DOHH2 (cell line): ENCODE measurements around the gene CA9.

Experiments
- EZH2phosphoT487 ChIP-seq: fragments of 200-600 bp; sonication (generic); IDR thresholded peaks from 2 replicates; pipeline ENCODE4 v1.6.1; 2017; ENCODE audit warnings: borderline replicate concordance, mild to moderate bottlenecking, antibody characterized with exemption, low read length, moderate library complexity, mixed read lengths
- TF ChIP-seq, protein P1 (sequence below): fragments of 200-600 bp; sonication (generic); IDR thresholded peaks from one replicate; pipeline ENCODE4 v1.5.1; 2014; ENCODE audit warnings: antibody characterized with exemption, mild to moderate bottlenecking, low read depth, low read length; ENCODE audit not compliant: poor library complexity, severe bottlenecking

DNA sequence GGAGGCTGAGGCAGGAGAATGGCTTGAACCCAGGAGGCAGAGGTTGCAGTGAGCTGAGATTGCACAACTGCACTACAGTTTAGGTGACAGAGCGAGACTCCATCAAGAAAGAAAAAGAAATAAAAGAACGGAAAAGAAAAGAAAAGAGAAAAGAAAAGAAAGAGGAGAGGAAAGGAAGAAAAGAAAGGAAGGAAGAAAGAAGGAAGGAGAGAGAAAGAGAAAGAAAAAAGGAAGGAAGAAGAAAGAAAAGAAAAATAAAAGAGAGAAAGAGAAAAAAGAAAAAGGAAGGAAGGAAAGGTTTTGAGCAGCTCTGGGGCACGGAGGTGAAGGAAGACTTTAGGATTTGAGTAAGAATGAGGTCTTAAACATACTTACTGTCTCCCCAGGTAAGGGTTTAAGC lies 39.9 kb downstream of the CA9 start:
- TF ChIP-seq, protein P1, sequence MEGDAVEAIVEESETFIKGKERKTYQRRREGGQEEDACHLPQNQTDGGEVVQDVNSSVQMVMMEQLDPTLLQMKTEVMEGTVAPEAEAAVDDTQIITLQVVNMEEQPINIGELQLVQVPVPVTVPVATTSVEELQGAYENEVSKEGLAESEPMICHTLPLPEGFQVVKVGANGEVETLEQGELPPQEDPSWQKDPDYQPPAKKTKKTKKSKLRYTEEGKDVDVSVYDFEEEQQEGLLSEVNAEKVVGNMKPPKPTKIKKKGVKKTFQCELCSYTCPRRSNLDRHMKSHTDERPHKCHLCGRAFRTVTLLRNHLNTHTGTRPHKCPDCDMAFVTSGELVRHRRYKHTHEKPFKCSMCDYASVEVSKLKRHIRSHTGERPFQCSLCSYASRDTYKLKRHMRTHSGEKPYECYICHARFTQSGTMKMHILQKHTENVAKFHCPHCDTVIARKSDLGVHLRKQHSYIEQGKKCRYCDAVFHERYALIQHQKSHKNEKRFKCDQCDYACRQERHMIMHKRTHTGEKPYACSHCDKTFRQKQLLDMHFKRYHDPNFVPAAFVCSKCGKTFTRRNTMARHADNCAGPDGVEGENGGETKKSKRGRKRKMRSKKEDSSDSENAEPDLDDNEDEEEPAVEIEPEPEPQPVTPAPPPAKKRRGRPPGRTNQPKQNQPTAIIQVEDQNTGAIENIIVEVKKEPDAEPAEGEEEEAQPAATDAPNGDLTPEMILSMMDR: no peak
- no peak for TF ChIP-seq EZH2phosphoT487
